NCI-H524 treated with DMSO at 0.1 percent for 48 hours (cell line): ENCODE data around the gene PPP2R2B.

Experiments
- DNase-seq: peaks from one replicate; lab custom pipeline; 2025; lab: John Stamatoyannopoulos, UW

Gene PPP2R2B

GRCh38 chr5:146699664-146700418, 178.7 kb downstream of the PPP2R2B start:
- no peak for DNase-seq

- DNase-seq, result peak; percentile 16
These were observed 179.4 kb downstream of the PPP2R2B start for GRCh38 chr5:146699138-146699537.

- DNase-seq, result no peak
These were observed 179.9 kb downstream of the PPP2R2B start for GRCh38 chr5:146698651-146699050.

GRCh38 chr5:146697211-146697610, 181.3 kb downstream of the PPP2R2B start:
- no peak for DNase-seq

DNA sequence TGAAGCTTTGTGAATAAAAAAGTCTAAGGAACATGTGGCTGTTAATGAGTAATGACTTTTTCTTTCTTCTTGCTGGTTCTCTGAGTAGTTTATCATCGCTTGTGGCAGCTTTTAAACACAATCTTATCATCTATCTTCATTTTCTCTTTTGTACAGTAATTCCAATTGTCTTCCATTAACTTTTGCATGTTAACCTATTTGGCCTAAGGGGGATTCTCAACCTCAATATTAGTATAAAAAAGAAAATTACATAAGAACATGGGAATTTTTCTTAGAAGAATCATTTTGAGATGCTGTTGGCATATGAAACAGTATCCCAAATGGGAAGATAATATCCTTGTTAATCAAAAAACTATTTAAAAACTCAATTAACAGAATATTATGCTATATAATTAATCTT, 182.9 kb downstream of the PPP2R2B start:
- no peak for DNase-seq

- DNase-seq, result peak; percentile 98
These were observed 187.6 kb downstream of the PPP2R2B start for GRCh38 chr5:146690880-146691355.

DNA sequence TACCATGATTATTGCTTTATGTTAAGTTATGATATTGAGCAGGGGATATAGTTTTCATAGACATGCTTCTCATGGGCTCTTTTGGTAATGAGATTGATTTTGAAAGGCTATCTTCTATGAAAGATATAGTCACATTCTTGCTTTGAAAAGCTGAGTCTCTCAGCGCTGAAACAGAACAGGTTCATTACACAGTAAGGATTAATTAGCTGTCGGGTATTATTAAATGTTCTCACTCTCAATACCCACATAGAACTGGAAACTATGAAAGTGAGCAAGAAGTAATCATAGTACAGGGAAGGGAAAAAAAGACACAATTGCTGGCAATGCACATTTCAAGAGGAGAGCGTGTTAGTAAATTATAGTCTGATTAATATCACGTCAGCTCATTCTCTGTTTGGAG, 190.9 kb downstream of the PPP2R2B start:
- no peak for DNase-seq

- no peak for DNase-seq
These were observed 194.7 kb downstream of the PPP2R2B start for GRCh38 chr5:146683861-146684260.

DNA sequence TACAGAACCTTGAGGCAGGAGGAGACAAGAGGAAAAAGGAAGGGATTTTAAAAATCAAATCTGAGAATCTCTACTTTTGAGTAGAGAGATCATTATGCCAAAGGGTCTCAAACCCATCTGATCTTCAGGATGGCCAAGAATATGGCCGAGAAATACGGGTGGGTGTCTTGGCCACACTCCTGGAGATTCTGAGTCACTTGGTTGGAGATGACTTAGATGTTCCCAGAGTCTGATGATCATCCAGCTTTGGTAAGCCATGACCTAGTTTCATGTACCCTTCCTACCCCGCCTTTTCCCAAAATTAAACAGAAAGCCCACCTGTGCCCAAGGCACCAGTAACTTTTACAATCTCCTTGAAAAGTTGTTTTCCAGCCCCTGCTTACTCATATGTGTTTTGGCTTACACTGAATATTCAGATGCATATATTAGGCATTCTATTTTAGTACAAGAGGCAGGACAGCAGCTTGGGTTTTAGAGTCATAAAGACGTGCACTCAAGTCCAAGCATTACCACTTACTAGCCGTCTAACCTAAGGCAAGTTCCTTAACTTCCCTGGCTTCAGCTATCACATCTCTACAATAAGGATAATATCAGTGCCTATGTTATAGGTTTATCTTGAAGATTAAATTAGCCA, 195.5 kb downstream of the PPP2R2B start:
- DNase-seq, result no peak

DNA sequence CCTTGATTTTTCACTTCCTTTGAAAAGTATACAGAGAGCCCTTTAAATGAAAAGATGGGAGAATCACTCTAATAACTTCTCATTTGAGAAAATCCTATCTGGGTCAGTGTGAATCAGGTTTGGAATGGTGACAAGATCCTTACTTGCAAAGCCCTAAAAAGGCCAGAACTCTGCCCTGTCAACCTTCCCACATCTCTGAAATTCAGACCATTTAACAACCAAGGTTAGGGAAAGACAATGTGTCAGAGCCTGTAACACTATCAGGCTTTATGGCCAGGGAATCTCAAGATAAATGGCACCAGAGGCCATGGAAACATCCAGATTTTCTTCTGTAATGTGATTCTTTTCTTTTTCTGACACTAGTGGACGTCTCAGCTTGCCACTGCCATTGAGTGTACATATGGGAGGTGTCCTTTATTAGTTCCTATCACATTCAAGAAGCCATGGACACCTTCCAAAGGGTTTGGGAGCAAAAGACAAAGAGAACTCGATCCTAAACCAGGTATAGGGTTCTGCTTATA, 196.9 kb downstream of the PPP2R2B start:
- DNase-seq, result no peak

- DNase-seq, result no peak
These were observed 197.5 kb downstream of the PPP2R2B start for GRCh38 chr5:146680846-146681584.

GRCh38 chr5:146675636-146676035, 202.9 kb downstream of the PPP2R2B start:
- DNase-seq, result no peak

GRCh38 chr5:146672866-146673265, 205.7 kb downstream of the PPP2R2B start:
- no peak for DNase-seq

- no peak for DNase-seq
These were observed 206.8 kb downstream of the PPP2R2B start for GRCh38 chr5:146671561-146672295.

DNA sequence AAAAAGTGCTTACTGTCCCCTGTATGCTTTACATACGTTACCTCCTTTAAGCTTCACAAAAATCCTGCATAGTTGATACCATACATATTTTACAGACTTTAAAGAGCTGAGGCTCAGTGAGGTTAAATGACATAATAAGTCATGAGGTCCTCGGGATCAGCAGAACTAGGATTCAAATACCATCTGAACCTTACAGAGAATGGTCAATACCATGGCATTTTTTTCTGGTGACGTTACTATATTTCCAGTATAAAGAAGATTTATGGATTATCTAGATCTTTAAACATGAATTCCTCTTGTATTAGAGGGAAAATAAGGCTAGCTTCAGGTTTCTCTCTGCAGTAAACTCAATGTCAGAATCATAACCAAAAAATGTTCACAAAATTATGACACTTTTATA, 208.9 kb downstream of the PPP2R2B start:
- DNase-seq, result no peak

DNA sequence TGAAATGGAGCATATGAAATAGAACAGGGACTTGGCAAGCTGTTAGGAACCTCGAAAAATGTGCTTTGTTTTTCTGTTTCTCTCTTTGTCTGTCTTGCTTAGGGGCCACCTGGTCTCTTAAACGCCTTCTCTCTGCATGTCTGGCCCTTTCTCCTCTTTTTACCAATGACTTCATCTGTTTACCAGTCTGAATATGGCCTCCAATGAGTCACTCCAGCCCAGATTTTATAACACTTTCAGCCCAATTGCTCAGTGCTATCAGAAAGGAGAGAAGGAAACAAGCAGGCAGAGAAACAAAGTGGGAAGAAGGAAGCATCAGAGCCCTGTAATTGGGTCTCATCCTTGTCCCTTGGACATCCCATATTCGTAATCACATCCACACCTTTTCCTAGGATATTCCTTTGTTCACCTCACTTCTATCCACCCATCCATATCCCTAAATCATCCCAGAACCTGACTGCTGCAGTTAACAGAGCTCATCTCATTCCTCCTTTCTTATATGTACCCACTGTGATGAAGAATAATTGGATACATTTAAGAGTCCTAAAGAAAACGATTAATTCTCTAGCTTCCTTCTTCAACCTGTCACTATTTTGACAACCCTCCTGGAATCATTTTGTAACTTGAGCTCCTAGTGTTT, 210.8 kb downstream of the PPP2R2B start:
- no peak for DNase-seq

DNA sequence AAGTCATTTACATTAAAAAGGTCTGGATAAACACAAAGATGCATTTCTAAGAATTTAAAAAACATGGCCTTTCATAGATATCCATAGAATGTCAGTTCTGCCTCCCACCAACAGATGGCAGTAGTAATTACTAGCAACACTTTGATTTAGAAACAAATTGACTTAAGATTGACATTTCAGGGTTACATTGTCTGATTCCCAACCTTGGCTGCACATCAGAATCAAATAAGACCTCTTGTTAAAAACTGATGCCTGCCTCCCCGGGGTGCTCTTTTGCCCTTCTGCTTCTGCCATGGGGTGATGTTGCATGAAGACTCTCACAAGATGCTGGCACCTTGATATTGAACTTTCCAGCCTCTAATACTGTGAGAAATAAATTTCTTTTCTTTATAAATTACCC, 216.3 kb downstream of the PPP2R2B start:
- peak; percentile 18 for DNase-seq

DNA sequence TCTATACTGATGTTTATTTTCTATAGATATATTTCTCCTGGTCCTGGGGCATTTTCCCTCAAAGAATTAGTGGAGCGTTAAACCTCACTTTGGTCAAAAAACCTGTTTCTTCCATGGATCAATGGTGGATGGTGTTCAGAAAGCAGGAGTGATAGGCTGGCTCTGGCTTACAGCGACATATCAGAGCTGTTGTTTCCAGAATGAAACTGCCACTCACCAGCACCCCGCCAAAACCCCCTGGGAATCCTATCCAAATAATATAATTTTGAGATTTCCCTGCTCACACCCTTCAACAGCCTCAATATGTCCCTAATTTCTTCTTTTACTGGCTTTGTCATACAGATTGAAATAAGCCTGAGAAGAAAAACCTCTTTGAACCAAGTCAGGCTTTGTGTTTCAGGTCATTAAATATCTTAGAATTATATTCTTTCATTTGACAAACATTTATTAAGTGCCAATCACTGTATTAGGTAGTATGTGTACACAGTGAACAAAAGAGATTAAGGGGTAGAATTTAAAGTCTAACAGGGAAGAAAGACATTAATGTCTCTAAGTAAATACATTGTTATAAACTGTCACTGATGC, 218.1 kb downstream of the PPP2R2B start:
- no peak for DNase-seq

DNA sequence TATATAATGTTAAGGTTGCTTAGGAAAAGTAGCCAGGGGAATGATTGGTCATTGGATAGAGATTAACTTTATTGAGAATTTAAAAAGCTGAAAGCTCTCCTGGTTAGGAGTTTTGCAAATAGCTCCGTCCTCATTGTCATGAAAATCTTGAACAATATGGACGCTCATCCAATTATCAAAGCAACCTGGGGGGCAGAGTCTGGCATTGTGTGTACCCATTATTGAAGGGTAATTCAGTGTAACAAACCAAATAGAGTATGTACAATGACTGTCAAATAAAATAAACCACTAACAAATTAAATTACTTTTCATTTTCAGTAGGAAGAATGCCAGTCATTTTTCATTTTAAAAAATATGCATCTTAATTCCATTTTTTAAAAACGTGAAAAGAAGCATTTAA, 218.6 kb downstream of the PPP2R2B start:
- DNase-seq, result no peak

- no peak for DNase-seq
These were observed 221.9 kb downstream of the PPP2R2B start for GRCh38 chr5:146656703-146657102.

DNA sequence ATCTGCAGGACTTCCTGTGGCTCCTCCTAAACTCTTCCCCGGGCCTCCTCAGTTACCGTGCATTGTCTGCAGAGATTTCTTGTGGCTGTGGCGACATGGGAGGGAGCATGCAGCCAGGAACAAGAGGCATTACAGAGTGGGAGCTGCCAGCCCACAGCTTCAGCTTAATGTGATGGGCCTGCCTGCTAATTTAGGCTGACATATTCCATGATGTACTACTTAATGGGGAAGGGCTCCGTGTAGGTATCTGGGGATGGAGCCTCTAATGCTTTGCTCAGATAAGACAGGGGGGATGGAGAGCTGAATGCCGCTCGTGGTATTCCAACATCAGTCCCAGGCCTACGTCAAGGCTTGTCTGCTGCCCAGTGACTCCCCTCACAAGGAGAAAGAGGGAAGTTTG, 225.0 kb downstream of the PPP2R2B start:
- DNase-seq, result no peak
